LNCAP (cell line): ENCODE results near the gene OR51A7.

Experiments
- TF ChIP-seq, protein P1 (sequence below): fragments of 450-650 bp; IDR thresholded peaks from 2 replicates; pipeline ENCODE4 v1.5.1; 2017; ENCODE audit warnings: mild to moderate bottlenecking

OR51A7 gene, protein sequence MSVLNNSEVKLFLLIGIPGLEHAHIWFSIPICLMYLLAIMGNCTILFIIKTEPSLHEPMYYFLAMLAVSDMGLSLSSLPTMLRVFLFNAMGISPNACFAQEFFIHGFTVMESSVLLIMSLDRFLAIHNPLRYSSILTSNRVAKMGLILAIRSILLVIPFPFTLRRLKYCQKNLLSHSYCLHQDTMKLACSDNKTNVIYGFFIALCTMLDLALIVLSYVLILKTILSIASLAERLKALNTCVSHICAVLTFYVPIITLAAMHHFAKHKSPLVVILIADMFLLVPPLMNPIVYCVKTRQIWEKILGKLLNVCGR

DNA sequence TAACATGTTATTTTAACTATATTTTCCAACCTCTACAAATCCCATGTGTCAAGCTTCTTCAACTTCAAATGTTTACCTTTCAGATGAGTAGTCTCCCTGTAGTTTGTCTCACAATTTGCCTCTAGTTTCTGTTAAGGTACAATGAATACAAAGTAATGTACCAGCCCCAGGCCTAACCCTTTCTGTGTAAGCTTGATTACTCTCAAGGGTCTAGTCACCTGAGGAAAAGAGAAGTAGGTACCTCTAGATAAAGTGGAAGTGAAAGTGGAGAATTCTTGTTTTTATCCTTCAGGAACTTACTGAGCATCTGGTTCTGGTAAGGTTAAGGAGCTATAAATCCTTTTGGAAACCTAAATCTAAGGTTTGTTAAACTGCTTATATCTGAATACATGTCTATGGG, at the start of gene OR51A7:
TSS of gene OR51A7 (plus strand) at position 300 of the 400 bp plus-strand sequence. CDS start 3,587 bp downstream, outside the sequence.
- TF ChIP-seq, protein P1, sequence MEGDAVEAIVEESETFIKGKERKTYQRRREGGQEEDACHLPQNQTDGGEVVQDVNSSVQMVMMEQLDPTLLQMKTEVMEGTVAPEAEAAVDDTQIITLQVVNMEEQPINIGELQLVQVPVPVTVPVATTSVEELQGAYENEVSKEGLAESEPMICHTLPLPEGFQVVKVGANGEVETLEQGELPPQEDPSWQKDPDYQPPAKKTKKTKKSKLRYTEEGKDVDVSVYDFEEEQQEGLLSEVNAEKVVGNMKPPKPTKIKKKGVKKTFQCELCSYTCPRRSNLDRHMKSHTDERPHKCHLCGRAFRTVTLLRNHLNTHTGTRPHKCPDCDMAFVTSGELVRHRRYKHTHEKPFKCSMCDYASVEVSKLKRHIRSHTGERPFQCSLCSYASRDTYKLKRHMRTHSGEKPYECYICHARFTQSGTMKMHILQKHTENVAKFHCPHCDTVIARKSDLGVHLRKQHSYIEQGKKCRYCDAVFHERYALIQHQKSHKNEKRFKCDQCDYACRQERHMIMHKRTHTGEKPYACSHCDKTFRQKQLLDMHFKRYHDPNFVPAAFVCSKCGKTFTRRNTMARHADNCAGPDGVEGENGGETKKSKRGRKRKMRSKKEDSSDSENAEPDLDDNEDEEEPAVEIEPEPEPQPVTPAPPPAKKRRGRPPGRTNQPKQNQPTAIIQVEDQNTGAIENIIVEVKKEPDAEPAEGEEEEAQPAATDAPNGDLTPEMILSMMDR = no peak

DNA sequence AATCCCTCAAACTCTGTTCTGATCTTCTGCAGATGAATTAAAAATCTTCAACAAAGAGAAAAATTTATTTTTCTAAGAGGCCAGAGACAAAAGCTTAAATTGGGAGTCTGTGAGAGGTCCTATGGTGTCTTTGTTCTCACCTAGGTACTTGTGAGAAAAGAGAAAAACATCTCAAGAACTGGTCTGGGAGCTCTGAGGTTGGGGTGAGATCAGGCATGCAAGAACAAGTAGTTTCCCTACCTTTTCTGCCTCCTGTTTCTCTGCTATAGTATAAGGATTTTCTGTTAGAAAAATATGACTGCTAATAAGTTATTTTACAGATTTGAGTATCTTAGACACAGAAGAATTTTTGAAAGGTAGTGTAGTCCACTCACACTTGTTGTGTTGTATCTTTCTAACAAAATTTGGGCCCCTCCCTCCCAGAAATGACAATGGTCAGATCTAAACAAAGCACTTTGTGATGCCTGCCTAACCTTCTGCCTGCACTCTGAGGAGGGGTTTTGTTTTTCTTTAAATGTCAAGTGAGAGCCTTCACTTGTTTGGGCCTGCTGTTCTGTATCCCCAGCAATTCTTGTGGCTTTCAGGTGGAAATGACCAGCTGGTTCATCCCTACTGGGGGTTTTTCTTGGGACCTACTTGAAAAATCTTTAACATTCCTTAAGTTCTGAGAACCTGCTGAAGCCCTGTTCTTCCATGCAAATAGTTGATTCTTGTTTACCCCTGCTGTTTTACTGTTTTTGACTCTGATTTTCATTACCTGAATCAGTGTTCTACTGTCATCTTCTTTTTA, 40.9 kb upstream of the OR51A7 start:
- TF ChIP-seq, protein P1 = no peak

DNA sequence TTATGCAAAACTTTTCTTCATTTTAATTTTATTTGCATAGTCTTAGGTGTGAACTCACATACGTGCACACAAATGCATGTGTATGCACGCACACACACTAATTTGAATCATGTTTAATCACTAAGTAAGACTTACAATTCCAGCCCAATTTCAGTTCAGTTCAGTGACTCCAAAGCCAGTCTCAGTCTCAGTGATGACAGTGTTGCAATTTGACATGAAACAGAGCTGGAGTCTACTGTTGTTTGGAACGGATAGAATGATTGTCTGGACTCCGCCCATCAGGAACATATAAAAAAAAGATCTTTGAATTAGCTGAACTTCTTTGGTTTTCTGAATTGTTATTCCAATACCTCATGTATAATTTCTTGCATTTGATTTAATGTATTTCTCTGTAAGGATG, 39.7 kb upstream of the OR51A7 start:
- TF ChIP-seq, protein P1 = no peak

DNA sequence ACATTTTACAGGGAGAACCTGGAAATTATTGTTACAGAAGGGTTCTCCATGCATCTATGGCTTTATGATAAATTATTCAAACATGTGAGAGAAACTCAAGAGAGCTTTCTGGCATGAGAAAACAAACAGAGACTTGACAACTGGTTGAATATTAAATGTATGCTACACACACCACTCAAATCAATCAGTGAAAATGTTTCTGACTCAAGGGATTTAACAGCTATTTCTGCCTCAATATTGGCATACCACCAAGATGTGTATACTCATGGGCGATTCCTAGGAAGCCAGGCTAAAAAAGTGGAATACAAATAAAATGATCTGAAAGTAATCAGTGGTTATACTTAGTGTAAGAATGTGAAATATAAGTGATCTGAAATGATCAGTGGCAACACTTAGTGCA, 37.7 kb upstream of the OR51A7 start:
- TF ChIP-seq, protein P1 = no peak

DNA sequence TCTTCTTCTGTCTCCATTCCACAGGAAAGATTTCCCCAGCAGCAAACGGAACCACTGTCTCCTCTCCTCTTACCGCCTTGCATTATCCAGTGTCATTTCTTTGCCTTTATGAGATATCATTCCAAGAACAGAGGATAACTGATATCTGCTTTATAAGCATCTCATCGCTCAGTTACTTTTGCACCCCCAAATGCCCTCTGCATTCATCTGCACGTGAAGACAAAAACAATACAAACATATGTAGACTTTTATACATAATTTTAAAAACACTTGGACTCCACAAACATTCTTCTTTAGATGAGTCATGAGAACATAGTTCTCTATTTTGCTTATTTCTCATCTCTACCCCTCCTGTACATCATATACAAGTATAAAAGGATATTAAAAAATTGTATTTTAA, 22.4 kb upstream of the OR51A7 start:
- TF ChIP-seq, protein P1 = no peak

DNA sequence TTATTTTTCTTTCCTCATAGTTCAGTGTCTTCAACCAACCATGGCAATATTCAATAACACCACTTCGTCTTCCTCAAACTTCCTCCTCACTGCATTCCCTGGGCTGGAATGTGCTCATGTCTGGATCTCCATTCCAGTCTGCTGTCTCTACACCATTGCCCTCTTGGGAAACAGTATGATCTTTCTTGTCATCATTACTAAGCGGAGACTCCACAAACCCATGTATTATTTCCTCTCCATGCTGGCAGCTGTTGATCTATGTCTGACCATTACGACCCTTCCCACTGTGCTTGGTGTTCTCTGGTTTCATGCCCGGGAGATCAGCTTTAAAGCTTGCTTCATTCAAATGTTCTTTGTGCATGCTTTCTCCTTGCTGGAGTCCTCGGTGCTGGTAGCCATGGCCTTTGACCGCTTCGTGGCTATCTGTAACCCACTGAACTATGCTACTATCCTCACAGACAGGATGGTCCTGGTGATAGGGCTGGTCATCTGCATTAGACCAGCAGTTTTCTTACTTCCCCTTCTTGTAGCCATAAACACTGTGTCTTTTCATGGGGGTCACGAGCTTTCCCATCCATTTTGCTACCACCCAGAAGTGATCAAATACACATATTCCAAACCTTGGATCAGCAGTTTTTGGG, 21.6 kb upstream of the OR51A7 start, which contains the start of gene OR51T1:
TSS of gene OR51T1 (plus strand) at position 41 of the 641 bp plus-strand sequence. CDS start at position 41, 0 bp downstream.
- TF ChIP-seq, protein P1 = no peak

DNA sequence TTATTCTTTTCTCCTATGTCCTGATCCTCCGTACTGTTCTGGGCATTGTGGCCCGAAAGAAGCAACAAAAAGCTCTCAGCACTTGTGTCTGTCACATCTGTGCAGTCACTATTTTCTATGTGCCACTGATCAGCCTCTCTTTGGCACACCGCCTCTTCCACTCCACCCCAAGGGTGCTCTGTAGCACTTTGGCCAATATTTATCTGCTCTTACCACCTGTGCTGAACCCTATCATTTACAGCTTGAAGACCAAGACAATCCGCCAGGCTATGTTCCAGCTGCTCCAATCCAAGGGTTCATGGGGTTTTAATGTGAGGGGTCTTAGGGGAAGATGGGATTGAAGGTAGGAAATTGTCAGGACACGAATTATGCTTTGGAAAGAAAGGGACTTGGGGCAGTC, 21.0 kb upstream of the OR51A7 start:
- TF ChIP-seq, protein P1 = no peak
